SK-N-SH treated with all-trans-retinoic acid at 6 μM for 48 hours (cell line): ENCODE data around the gene TTC28.

ENCODE experiments used
- ATAC-seq: fragments of 200-7000 bp; cut with Tn5 transposase; 3 replicates; pipeline ENCODE4 v1.9.1; 2020; ENCODE audit warnings: mild to moderate bottlenecking, moderate library complexity
- BACH2 ChIP-seq: fragments of 250-450 bp; sonication (Bioruptor Pico); IDR thresholded peaks from 2 replicates; pipeline ENCODE4 v1.9.0; 2021; ENCODE audit warnings: mild to moderate bottlenecking, borderline replicate concordance
- CREB5 ChIP-seq: fragments of 250-450 bp; sonication (Bioruptor Pico); IDR thresholded peaks from 2 replicates; pipeline ENCODE4 v1.5.1; 2020; ENCODE audit warnings: low read depth, mild to moderate bottlenecking, moderate library complexity
- CSRNP3 ChIP-seq: fragments of 250-450 bp; sonication (Bioruptor Pico); IDR thresholded peaks from 2 replicates; pipeline ENCODE4 v1.5.1; 2021; ENCODE audit warnings: mild to moderate bottlenecking, moderate library complexity
- GLIS3 ChIP-seq: fragments of 250-450 bp; sonication (Bioruptor Pico); IDR thresholded peaks from 2 replicates; pipeline ENCODE4 v1.5.0; 2020; ENCODE audit warnings: mild to moderate bottlenecking, moderate library complexity
- ISL1 ChIP-seq: fragments of 250-450 bp; sonication (Bioruptor Pico); IDR thresholded peaks from 2 replicates; pipeline ENCODE4 v2.1.2; 2022; ENCODE audit warnings: mild to moderate bottlenecking, moderate library complexity
- OSR1 ChIP-seq: fragments of 250-450 bp; sonication (Bioruptor Pico); IDR thresholded peaks from 2 replicates; pipeline ENCODE4 v1.8.0; 2022; ENCODE audit warnings: moderate library complexity, mild to moderate bottlenecking, inconsistent platforms
- POU6F1 ChIP-seq: fragments of 250-450 bp; sonication (Bioruptor Pico); IDR thresholded peaks from 2 replicates; pipeline ENCODE4 v1.8.0; 2021; ENCODE audit warnings: low read depth, mild to moderate bottlenecking, moderate library complexity, borderline replicate concordance
- RARB ChIP-seq: fragments of 250-450 bp; sonication (Bioruptor Pico); IDR thresholded peaks from 2 replicates; pipeline ENCODE4 v1.8.0; 2021; ENCODE audit warnings: mild to moderate bottlenecking, moderate library complexity
- SNAI2 ChIP-seq: fragments of 250-450 bp; sonication (Bioruptor Pico); IDR thresholded peaks from 2 replicates; pipeline ENCODE4 v1.5.0; 2020; ENCODE audit warnings: mild to moderate bottlenecking, moderate library complexity
- TCF4 ChIP-seq: fragments of 250-450 bp; sonication (Bioruptor Pico); IDR thresholded peaks from 2 replicates; pipeline ENCODE4 v1.8.0; 2021; ENCODE audit warnings: mild to moderate bottlenecking, moderate library complexity, borderline replicate concordance
- TOX ChIP-seq: fragments of 250-450 bp; sonication (Bioruptor Pico); IDR thresholded peaks from 2 replicates; pipeline ENCODE4 v1.8.0; 2021; ENCODE audit warnings: mild to moderate bottlenecking, moderate library complexity, borderline replicate concordance
- TSHZ2 ChIP-seq: fragments of 250-450 bp; sonication (Bioruptor Pico); IDR thresholded peaks from 2 replicates; pipeline ENCODE4 v1.5.0; 2020; ENCODE audit warnings: mild to moderate bottlenecking, moderate library complexity
- ZC3H10 ChIP-seq: fragments of 250-450 bp; sonication (Bioruptor Pico); IDR thresholded peaks from 2 replicates; pipeline ENCODE4 v1.5.1; 2021; ENCODE audit warnings: mild to moderate bottlenecking, moderate library complexity
- ZFP30 ChIP-seq: fragments of 450-650 bp; formaldehyde crosslinking; IDR thresholded peaks from 2 replicates; pipeline ENCODE4 v1.5.0; 2022; ENCODE audit warnings: mild to moderate bottlenecking, moderate library complexity
- ZNF8 ChIP-seq: fragments of 450-650 bp; formaldehyde crosslinking; IDR thresholded peaks from 2 replicates; pipeline ENCODE4 v1.5.0; 2020; ENCODE audit warnings: mild to moderate bottlenecking, moderate library complexity

The TTC28 gene

GRCh38 chr22:28222976-28223745 lies 456.5 kb downstream of the TTC28 start (continued):
- TF ChIP-seq TSHZ2 (CRISPR knock-in tag): 0 out of 2 replicates have a peak, but pooled peaks have one; percentile 8
- no peak for TF ChIP-seq ZC3H10 (CRISPR knock-in tag)
- TF ChIP-seq OSR1 (CRISPR knock-in tag): no peak
- TF ChIP-seq RARB (CRISPR knock-in tag): no peak
- TF ChIP-seq TCF4 (CRISPR knock-in tag): peak; percentile 70
- no peak for TF ChIP-seq ZNF8 (CRISPR knock-in tag)

- TF ChIP-seq CREB5 (CRISPR knock-in tag): no peak
- TF ChIP-seq TSHZ2 (CRISPR knock-in tag): no peak
- TF ChIP-seq TOX (CRISPR knock-in tag): no peak
- no peak for TF ChIP-seq BACH2 (CRISPR knock-in tag)
- TF ChIP-seq CSRNP3 (CRISPR knock-in tag): no peak
- no peak for TF ChIP-seq GLIS3 (CRISPR knock-in tag)
- TF ChIP-seq POU6F1: no peak
- TF ChIP-seq RARB (CRISPR knock-in tag): no peak
- TF ChIP-seq ZC3H10 (CRISPR knock-in tag): no peak
- no peak for TF ChIP-seq ISL1 (CRISPR knock-in tag)
- TF ChIP-seq TCF4 (CRISPR knock-in tag): no peak
- TF ChIP-seq, all 23 proteins: peak for 0
- ATAC-seq: no peak
These were observed 457.1 kb downstream of the TTC28 start for GRCh38 chr22:28222571-28222970.

GRCh38 chr22:28222052-28222451 lies 457.6 kb downstream of the TTC28 start:
- ATAC-seq: no peak
- no peak for TF ChIP-seq BACH2 (CRISPR knock-in tag)
- no peak for TF ChIP-seq CSRNP3 (CRISPR knock-in tag)
- no peak for TF ChIP-seq TCF4 (CRISPR knock-in tag)
- TF ChIP-seq ISL1 (CRISPR knock-in tag): no peak
- TF ChIP-seq OSR1 (CRISPR knock-in tag): no peak
- no peak for TF ChIP-seq SNAI2
- TF ChIP-seq RARB (CRISPR knock-in tag): no peak
- TF ChIP-seq ZFP30 (CRISPR knock-in tag): no peak
- no peak for TF ChIP-seq POU6F1
- no peak for TF ChIP-seq GLIS3 (CRISPR knock-in tag)
- no peak for TF ChIP-seq CREB5 (CRISPR knock-in tag)
- no peak for TF ChIP-seq TSHZ2 (CRISPR knock-in tag)
